ENCODE results near the gene OLA1.
A peak's percentile ranks its signal among the peaks of the same experiment; 100 is the strongest.

The OLA1 gene

DNA sequence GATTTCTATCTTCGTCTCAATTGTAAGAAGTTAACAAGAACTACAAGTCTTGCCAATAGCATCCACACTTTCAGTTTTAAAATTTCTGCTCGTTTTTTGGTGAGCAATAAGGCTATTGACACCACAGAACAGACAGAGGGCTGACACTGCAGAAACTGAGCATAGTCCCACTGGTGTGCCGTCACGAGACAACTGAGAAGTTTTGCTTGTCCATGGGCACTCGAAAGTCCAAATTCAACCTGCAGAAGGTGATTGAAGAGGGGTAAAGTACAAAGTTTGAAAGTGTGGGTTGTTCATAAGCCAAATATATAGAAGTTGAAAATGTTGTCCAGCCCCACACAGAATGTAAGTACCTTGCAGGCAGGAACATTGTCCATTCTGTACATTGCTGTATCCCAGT, 219.4 kb downstream of the OLA1 start:
- DNase-seq = no peak

DNA sequence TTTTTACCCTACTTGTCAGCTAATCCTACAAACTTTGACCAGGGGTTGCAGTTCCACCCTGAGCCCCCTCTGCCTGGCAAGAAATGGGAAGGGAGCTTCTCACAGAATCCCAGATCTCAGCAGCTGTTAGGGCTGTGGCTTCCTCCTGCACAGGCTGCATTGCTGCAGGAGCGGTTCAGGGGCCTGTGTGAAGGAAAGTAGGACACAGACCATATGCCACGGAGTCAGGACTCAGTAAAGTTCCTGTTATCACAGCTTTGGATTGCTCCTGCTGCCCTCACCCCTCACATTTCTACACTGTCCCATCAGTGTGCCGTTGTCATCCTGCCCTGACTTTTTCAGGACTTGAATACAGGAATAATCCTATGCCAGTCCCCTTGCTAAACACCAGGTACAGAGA, 220.4 kb downstream of the OLA1 start:
- no peak for DNase-seq

DNA sequence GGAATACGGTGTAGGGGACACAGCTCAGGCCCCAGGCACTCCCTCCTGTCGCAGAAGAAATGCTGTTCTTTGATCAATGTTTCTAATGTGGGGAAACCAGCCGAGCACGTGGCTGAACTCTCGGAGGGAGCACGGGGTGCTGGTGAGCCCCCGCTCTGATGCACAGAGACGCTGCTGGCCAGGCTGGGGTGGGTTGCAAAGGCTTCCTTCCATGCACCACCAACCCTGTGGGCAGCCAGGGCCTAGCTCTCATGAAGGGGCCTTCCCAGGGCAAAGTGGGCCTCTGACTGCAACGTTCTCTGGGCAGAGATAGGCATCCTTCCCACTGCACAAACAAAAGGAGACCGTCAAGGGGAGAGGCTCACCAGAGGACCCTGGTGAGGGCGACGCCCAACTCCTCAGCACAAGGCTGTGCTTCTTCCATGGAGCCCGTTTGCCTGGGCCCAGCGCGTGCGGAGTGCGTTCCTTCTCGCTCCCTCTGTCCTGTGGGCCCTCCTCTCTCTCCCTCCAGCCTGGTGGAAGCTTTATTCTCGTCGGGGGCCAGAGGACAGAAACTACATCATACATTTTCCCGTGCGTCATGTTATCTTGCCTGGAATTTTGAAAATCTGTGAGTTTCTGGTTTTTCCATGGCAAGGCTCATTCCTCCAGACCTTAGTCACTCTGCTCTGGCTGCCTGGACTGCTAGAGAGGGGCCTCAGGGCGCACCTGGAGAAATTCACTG, 222.0 kb downstream of the OLA1 start:
- no peak for DNase-seq

DNA sequence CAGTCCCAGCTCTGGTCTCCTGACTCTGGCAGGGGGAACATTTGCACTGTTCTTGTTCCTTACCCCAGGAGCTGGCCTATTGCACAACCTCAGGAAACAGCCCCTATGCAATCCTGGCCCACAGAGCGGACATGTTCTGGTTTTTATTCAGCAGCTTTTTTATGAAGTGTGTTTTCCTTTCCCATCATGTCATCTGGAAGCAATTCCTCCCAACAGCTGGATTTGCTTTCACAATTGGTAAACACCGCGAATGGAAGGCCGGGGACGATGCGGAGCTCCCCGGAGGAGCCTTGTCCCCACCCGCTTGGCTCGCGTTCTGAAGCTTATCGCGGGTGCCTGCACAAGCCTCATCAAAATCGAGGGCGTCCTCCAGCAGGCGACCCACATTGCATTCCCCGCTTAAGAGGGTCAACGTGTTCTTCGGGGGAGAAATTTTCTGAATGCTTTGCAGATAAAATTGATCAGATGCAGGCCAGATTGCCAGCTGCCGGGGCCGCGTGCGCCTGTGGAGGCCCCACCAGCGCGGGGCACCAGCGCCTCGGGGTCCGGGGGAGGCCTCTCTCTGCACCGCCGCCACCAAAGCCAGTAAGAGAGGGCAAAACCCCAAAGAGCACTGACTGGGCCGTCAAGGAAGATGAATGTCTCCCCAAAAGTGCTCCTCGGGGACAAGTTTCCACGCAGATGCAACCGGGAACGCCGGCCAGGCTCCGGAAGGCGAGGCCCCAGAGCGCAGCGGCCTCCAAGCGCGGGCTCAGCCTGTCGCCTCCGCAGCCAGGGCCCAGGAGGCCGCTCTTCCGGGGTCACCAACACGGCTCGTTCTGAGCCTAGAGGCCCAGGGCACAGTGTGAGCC, 222.8 kb downstream of the OLA1 start:
- DNase-seq = peak in 1 of 2 donors; percentile 40

DNA sequence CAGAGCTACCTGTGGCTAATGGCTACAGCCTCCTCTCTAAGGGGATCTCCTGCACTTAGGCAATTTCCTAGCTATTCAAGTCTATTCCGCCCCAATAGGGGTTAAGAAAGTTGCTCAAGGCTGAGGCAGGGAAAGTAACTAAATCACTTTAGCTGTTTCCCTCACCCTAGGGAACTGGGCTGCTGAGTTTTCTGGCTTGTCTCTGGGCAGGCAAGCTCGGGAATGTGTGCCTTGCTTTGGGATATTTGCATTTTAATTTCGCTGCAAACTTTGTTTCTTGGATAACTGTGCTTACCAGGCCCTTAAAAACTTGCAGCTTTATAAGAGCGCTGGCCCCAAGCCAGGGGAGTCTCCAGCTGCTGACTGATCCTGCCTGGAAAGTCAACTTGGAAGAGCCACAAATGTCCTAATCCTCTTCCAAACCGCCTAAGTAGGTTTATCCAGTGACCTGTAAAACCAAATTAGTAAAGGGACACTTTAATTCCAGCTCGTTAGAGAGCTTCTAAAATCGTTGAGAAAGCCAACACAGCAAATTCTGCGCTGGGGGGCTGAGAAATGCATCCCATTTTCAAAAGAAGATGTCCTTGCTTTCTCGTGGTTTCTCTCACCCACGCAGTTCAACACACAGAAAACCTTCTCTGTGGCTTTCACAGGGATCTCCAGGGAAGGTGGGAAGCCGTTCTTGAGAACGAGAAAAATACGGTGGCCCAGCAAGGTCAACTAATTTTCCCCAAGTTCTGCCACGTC, 223.6 kb downstream of the OLA1 start:
- no peak for DNase-seq

DNA sequence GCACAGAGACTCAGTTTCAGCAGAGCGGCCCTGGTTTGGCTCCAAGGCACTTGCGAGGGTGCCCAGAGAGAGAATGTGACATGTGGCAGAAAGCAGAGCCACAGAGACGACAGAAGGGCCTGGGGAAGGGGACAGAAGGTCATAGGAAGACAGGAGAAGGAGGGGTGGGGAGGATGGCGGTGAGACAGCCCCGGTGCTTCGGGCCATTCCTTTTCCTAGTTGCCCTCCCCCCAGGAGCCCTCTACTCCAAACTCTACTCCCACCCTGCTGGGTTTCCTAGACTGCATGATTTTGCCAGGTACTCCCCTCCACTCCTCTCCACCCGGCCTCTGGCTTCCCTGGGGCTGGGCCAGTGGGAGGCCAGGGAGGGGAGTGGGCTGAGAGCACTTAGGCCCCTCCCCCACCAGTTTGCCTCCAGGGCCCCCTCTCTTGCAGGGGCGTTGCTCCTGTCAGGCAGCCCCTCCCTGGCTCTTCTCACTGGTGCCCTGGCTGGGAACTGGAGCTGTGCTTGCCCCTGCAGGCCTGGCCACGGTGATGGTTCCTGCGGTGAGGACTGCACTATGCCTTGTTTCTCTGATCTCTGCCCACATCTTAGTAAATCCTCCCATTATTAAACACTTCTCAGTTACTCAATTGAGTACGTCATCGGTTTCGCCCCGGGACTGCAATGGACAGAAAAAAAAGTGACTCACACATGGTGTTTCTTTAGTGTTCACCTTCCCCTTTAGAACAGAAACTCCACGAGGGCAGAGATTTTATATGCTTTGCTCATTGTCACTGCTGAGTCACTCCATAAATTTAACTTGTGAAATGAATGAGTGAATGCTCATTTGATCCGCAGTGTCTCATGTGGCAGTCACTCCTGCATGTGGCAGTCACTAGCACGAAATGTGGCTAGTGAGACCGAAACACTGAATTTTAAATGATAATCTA, 224.5 kb downstream of the OLA1 start:
- peak; percentile 21 to 75 for DNase-seq

All from CD4-positive, alpha-beta T cell treated with Interleukin-4 for 1 hour (primary cell).